Natural killer cell (primary cell): ENCODE measurements around the gene ACVR2B. TPM values are rescaled to one million over a fixed set of nuclear protein-coding genes. Genes with fewer than 3 reads are reported as not detected.

Experiments used
- ATAC-seq, 3 donors: fragments of 150-1000 bp in 2 of 3; fragments of 200-7000 bp in 1 of 3; cut with Tn5 transposase; 1 replicate in 1 of 3; 2 replicates in 2 of 3; pipeline ENCODE4 v1.10.0; 2021; ENCODE audit warnings: mild to moderate bottlenecking in 2 of 3, moderate library complexity in 2 of 3
- DNase-seq, 2 donors: peaks; one replicate each; pipeline versions ENCODE4 v3.0.0 to v3.0.0-alpha.2; 2013 to 2021; ENCODE audit warnings: mixed read lengths in 1 of 2
- H3K27ac ChIP-seq: one replicate; pipeline ENCODE4 v1.5.1; 2013; ENCODE audit warnings: mild to moderate bottlenecking, low read length
- H3K27me3 ChIP-seq: one replicate; pipeline ENCODE4 v1.6.1; 2013; ENCODE audit warnings: low read length; ENCODE audit not compliant: control insufficient read depth, insufficient read depth
- H3K36me3 ChIP-seq: one replicate; pipeline ENCODE4 v1.6.1; 2013; ENCODE audit warnings: low read length; ENCODE audit not compliant: control insufficient read depth, insufficient read depth
- H3K4me1 ChIP-seq: one replicate; pipeline ENCODE4 v1.6.1; 2013; ENCODE audit warnings: low read length; ENCODE audit not compliant: control insufficient read depth, insufficient read depth
- H3K4me3 ChIP-seq: one replicate; pipeline ENCODE4 v1.5.1; 2013; ENCODE audit warnings: low read length
- H3K9me3 ChIP-seq: one replicate; pipeline ENCODE4 v1.6.1; 2013; ENCODE audit warnings: low read length; ENCODE audit not compliant: control insufficient read depth, insufficient read depth
- H3K27ac Mint-ChIP-seq, 2 donors: one replicate each; pipeline ENCODE4 v1.8.0; 2022; ENCODE audit warnings: mild to moderate bottlenecking in 2 of 2, mixed read lengths in 2 of 2, moderate library complexity in 1 of 2
- H3K27me3 Mint-ChIP-seq, 2 donors: one replicate each; pipeline ENCODE4 v1.8.0; 2022; ENCODE audit warnings: low read depth in 2 of 2, mixed read lengths in 2 of 2
- H3K36me3 Mint-ChIP-seq: one replicate; pipeline ENCODE4 v1.8.0; 2022; ENCODE audit warnings: mixed read lengths
- H3K4me1 Mint-ChIP-seq, 2 donors: one replicate each; pipeline ENCODE4 v1.8.0; 2022; ENCODE audit warnings: mixed read lengths in 2 of 2
- H3K4me3 Mint-ChIP-seq: one replicate; pipeline ENCODE4 v1.8.0; 2022; ENCODE audit warnings: mild to moderate bottlenecking, moderate library complexity, mixed read lengths
- H3K9me3 Mint-ChIP-seq, 2 donors: one replicate each; pipeline ENCODE4 v1.8.0; 2022; ENCODE audit warnings: mixed read lengths in 2 of 2
- CTCF ChIP-seq: fragments of 200-600 bp; IDR thresholded peaks from one replicate; pipeline ENCODE4 v1.8.0; 2022; ENCODE audit warnings: antibody characterized with exemption
- WGBS: methylation state at CpG from one replicate; pipeline ENCODE4 v1.1.7; 2013; ENCODE audit warnings: missing lambda C conversion rate; ENCODE audit not compliant: insufficient coverage; 5-methylcytosine and 5-hydroxymethylcytosine counted together
- intact Hi-C: fragments of 100-400 bp; cut with micrococcal nuclease; formaldehyde crosslinking; loops from one replicate; pipeline ENCODE4 v1.14.2; 2022
- total RNA-seq, 4 donors: library from RNA; stranded (reverse); fragments of 120-200 nt in 1 of 4; gene quantifications; one replicate each; pipeline versions ENCODE4 v1.2.3 to v1.2.4, GENCODE V29; 2013 to 2022

Gene ACVR2B
- total RNA-seq, 3 donors from 2014 or later (not counting 1 experiment from before 2014, with no cell fraction given), result 1.6 to 3.1 (median 2.7) TPM

GRCh38 chr3:38519651-38520050 is 66.0 kb downstream of the ACVR2B start:
- 12% methylated on average over 3 of the region's 5 CpGs for WGBS
- no peaks in the 10 kb centered on the region for H3K27me3 Mint-ChIP-seq
- H3K36me3 Mint-ChIP-seq, result peaks cover 6% of the 10 kb centered on the region
- DNase-seq (peak in 1 of 2 donors; percentile 69), ATAC-seq (peak in 2 of 3 donors; percentile 34 to 46)
- H3K4me1 Mint-ChIP-seq, result peaks cover 18 to 31% of the 10 kb centered on the region in 2 donors
- H3K27ac Mint-ChIP-seq, result peak overlapping the region; percentile 75 to 82
- peaks cover 11% of the 10 kb centered on the region for H3K36me3 ChIP-seq
- peak overlapping the region; percentile 52 for H3K4me3 Mint-ChIP-seq
- TF ChIP-seq CTCF, result no peak
- H3K4me3 ChIP-seq, result no peak overlapping the region
- no peaks in the 10 kb centered on the region for H3K4me1 ChIP-seq
- H3K9me3 ChIP-seq, result no peaks in the 10 kb centered on the region
- peak overlapping the region; percentile 6 for H3K27ac ChIP-seq
- H3K27me3 ChIP-seq, result no peaks in the 10 kb centered on the region
- intact Hi-C loops, result loop anchor here (10.0 kb wide), 2 partner anchors 325 to 505 kb away; no protein-coding TSS in a partner anchor
- H3K9me3 Mint-ChIP-seq, result no peaks in the 10 kb centered on the region

- Mint-ChIP-seq H3K27ac (peak overlapping the region in 1 of 2 donors; percentile 42), H3K4me3 (no peak overlapping the region), H3K9me3 (no peaks in the 10 kb centered on the region), H3K27me3 (no peaks in the 10 kb centered on the region), H3K36me3 (peaks cover 12% of the 10 kb centered on the region), H3K4me1 (peaks cover 18 to 31% of the 10 kb centered on the region in 2 donors)
- 8% methylated on average over 5 of the region's 5 CpGs for WGBS
- Histone ChIP-seq H3K36me3 (peaks cover 18% of the 10 kb centered on the region), H3K9me3 (no peaks in the 10 kb centered on the region), H3K4me1 (no peaks in the 10 kb centered on the region), H3K4me3 (no peak overlapping the region), H3K27ac (no peak overlapping the region), H3K27me3 (no peaks in the 10 kb centered on the region)
- ATAC-seq, result peak; percentile 74 to 77 (median 75)
- TF ChIP-seq CTCF, result peak; percentile 90
- intact Hi-C loops, result loop anchor here (1.0 to 10.0 kb wide), 2 partner anchors 130 to 323 kb away; no protein-coding TSS in a partner anchor
- DNase-seq, result peak; percentile 46 to 85
Observed at GRCh38 chr3:38521391-38521987, 67.8 kb downstream of the ACVR2B start.

GRCh38 chr3:38522002-38522401 is 68.3 kb downstream of the ACVR2B start:
- Mint-ChIP-seq H3K27me3 (no peaks in the 10 kb centered on the region), H3K4me3 (no peak overlapping the region), H3K27ac (peak overlapping the region in 1 of 2 donors; percentile 42), H3K9me3 (no peaks in the 10 kb centered on the region), H3K4me1 (peaks cover 18 to 31% of the 10 kb centered on the region in 2 donors), H3K36me3 (peaks cover 12% of the 10 kb centered on the region)
- 98% methylated on average over 6 of the region's 6 CpGs for WGBS
- intact Hi-C loops, result loop anchor here (10.0 kb wide), 1 partner anchor 323 kb away; no protein-coding TSS in a partner anchor
- Histone ChIP-seq H3K27me3 (no peaks in the 10 kb centered on the region), H3K9me3 (no peaks in the 10 kb centered on the region), H3K27ac (no peak overlapping the region), H3K36me3 (peaks cover 18% of the 10 kb centered on the region), H3K4me1 (no peaks in the 10 kb centered on the region), H3K4me3 (no peak overlapping the region)
- TF ChIP-seq CTCF, result no peak
- ATAC-seq (no peak), DNase-seq (no peak)
